ENCODE data around the gene C19orf12. TPM values are rescaled to one million over a fixed set of nuclear protein-coding genes. Genes with fewer than 3 reads are reported as not detected.

C19orf12 gene
- total and polyA plus RNA-seq, 2 experiments from 2014 or later: 11.4 to 17.2 TPM

GRCh38 chr19:29741776-29742175 lies 26.7 kb upstream of the C19orf12 start (continued):
- TF ChIP-seq, protein P1, sequence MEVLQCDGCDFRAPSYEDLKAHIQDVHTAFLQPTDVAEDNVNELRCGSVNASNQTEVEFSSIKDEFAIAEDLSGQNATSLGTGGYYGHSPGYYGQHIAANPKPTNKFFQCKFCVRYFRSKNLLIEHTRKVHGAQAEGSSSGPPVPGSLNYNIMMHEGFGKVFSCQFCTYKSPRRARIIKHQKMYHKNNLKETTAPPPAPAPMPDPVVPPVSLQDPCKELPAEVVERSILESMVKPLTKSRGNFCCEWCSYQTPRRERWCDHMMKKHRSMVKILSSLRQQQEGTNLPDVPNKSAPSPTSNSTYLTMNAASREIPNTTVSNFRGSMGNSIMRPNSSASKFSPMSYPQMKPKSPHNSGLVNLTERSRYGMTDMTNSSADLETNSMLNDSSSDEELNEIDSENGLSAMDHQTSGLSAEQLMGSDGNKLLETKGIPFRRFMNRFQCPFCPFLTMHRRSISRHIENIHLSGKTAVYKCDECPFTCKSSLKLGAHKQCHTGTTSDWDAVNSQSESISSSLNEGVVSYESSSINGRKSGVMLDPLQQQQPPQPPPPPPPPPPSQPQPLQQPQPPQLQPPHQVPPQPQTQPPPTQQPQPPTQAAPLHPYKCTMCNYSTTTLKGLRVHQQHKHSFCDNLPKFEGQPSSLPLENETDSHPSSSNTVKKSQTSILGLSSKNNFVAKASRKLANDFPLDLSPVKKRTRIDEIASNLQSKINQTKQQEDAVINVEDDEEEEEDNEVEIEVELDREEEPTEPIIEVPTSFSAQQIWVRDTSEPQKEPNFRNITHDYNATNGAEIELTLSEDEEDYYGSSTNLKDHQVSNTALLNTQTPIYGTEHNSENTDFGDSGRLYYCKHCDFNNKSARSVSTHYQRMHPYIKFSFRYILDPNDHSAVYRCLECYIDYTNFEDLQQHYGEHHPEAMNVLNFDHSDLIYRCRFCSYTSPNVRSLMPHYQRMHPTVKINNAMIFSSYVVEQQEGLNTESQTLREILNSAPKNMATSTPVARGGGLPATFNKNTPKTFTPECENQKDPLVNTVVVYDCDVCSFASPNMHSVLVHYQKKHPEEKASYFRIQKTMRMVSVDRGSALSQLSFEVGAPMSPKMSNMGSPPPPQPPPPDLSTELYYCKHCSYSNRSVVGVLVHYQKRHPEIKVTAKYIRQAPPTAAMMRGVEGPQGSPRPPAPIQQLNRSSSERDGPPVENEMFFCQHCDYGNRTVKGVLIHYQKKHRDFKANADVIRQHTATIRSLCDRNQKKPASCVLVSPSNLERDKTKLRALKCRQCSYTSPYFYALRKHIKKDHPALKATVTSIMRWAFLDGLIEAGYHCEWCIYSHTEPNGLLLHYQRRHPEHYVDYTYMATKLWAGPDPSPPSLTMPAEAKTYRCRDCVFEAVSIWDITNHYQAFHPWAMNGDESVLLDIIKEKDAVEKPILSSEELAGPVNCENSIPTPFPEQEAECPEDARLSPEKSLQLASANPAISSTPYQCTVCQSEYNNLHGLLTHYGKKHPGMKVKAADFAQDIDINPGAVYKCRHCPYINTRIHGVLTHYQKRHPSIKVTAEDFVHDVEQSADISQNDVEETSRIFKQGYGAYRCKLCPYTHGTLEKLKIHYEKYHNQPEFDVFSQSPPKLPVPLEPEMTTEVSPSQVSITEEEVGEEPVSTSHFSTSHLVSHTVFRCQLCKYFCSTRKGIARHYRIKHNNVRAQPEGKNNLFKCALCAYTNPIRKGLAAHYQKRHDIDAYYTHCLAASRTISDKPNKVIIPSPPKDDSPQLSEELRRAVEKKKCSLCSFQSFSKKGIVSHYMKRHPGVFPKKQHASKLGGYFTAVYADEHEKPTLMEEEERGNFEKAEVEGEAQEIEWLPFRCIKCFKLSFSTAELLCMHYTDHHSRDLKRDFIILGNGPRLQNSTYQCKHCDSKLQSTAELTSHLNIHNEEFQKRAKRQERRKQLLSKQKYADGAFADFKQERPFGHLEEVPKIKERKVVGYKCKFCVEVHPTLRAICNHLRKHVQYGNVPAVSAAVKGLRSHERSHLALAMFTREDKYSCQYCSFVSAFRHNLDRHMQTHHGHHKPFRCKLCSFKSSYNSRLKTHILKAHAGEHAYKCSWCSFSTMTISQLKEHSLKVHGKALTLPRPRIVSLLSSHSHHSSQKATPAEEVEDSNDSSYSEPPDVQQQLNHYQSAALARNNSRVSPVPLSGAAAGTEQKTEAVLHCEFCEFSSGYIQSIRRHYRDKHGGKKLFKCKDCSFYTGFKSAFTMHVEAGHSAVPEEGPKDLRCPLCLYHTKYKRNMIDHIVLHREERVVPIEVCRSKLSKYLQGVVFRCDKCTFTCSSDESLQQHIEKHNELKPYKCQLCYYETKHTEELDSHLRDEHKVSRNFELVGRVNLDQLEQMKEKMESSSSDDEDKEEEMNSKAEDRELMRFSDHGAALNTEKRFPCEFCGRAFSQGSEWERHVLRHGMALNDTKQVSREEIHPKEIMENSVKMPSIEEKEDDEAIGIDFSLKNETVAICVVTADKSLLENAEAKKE (CRISPR knock-in tag; IDR thresholded peaks at IDR 0.05): no peak
- no peak for TF ChIP-seq EZH2phosphoT487 (IDR thresholded peaks at IDR 0.05; ENCODE audit: unreplicated experiment)
- TF ChIP-seq STAT1 (IDR thresholded peaks at IDR 0.05; ENCODE audit: unreplicated experiment): no peak
- TF ChIP-seq CREB1 (CRISPR knock-in tag; IDR thresholded peaks at IDR 0.05; ENCODE audit: low read depth): no peak
- no peak for TF ChIP-seq EZH2 (IDR thresholded peaks at IDR 0.05; ENCODE audit: low read depth, unreplicated experiment)
- TF ChIP-seq REST (IDR thresholded peaks at IDR 0.05; ENCODE audit: unreplicated experiment): no peak

DNA sequence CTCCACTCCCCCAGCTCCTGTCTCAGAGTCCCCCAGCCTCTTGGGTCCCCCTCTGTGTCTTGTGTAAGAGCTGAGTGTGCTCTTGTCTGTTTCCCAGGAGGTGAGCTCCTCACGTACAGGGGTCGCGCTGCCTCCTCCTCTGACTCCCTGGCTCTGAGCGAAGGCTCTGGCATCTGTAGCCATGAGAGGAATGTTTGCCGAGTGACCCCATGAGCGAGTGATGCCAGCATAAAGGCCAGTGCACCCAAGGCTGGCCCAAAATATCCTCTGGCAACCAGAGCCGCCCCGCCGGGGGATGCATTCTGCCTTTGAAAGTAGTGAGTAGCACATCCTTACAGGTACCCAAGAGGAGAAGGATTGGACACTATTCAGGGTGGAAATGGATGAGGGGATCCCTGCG lies 26.2 kb upstream of the C19orf12 start:
- Histone ChIP-seq H3K36me3 (ENCODE audit: insufficient read depth) (no peaks in the 10 kb centered on the region), H3K79me2 (replicated peaks; ENCODE audit: insufficient read depth) (no peaks in the 10 kb centered on the region), H3F3A (replicated peaks; ENCODE audit: low read depth) (no peaks in the 10 kb centered on the region), H3K4me2 (no peak overlapping the region), H4K20me1 (replicated peaks; ENCODE audit: insufficient read depth) (no peaks in the 10 kb centered on the region), H3K27me3 (ENCODE audit: insufficient read depth) (no peaks in the 10 kb centered on the region), H3K27ac (ENCODE audit: low read depth) (no peak overlapping the region), H3K4me1 (ENCODE audit: insufficient read depth) (no peaks in the 10 kb centered on the region), H2AFZ (no peak overlapping the region), H3K9me2 (ENCODE audit: insufficient read depth) (no peaks in the 10 kb centered on the region), H3K4me3 (no peak overlapping the region)
- H3K27me3 Mint-ChIP-seq (ENCODE audit: insufficient read depth, low read depth, poor library complexity): peaks cover 6% of the 10 kb centered on the region
- no peaks in the 10 kb centered on the region for H3K36me3 Mint-ChIP-seq (ENCODE audit: low read depth)
- H3K27ac Mint-ChIP-seq: no peak overlapping the region
- no peak for ATAC-seq
- no peak for DNase-seq (ENCODE audit: low spot score)
- H3K9me3 Mint-ChIP-seq: no peaks in the 10 kb centered on the region
- H3K4me3 Mint-ChIP-seq: no peak overlapping the region
- H3K4me1 Mint-ChIP-seq: no peaks in the 10 kb centered on the region
- TF ChIP-seq ZNF114 (CRISPR knock-in tag; IDR thresholded peaks at IDR 0.05) (no peak), ZNF331 (CRISPR knock-in tag; IDR thresholded peaks at IDR 0.05; ENCODE audit: low read depth) (no peak), EZH2 (IDR thresholded peaks at IDR 0.05; ENCODE audit: low read depth, unreplicated experiment) (no peak), CREB1 (CRISPR knock-in tag; IDR thresholded peaks at IDR 0.05; ENCODE audit: low read depth) (no peak)
